ENCODE results near the gene CCL14. TPM values are rescaled to one million over a fixed set of nuclear protein-coding genes. Genes with fewer than 3 reads are reported as not detected.
"Not testable (repeated sequence)": the region's sequence is repeated elsewhere in the genome, so short reads cannot be mapped to it uniquely, and the experiment has no call there.

Gene CCL14
- total and polyA plus RNA-seq, 2 of the 13 experiments (the other 11 are each of a cell fraction or from before 2014, with no cell fraction given) = 1.1 to 1.7 TPM

- H2AFZ ChIP-seq (ENCODE audit: low read length); FAIRE-seq; H3K4me2 ChIP-seq (ENCODE audit: low read depth, low read length); H3K4me3 ChIP-seq (replicated peaks in 1 of 3; ENCODE audit: insufficient read depth in 1 of 3, low read depth in 2 of 3, low read length in 3 of 3); H3K9ac ChIP-seq (ENCODE audit: insufficient read depth, low read depth, low read length); H3K27ac ChIP-seq (ENCODE audit: extremely low read length, insufficient read depth, low read length); ATAC-seq; DNase-seq (ENCODE audit: low spot score); H3K9me3 ChIP-seq (ENCODE audit: low read length); BruUV-seq (replicated peaks); H3K79me2 ChIP-seq (ENCODE audit: insufficient read depth, low read length); intact Hi-C loops (cut with micrococcal nuclease; ENCODE audit: unreplicated experiment); CTCF ChIA-PET (ENCODE audit: low intra/inter-chr PET ratio, low total read pairs); H4K20me1 ChIP-seq (ENCODE audit: insufficient read depth, low read length); in situ Hi-C loops (cut with HindIII; ENCODE audit: extremely low pct_ligation_motif_present, low pct_unique_long_range_greater_than_20kb); H3K27me3 ChIP-seq (ENCODE audit: control insufficient read depth in 1 of 2, insufficient read depth in 2 of 2, low read length in 2 of 2): not testable (repeated sequence)
- WGBS (ENCODE audit: low lambda C conversion rate) = 69% methylated on average over 2 of the region's 2 CpGs
- peaks cover 5 to 21% of the 10 kb centered on the region in 2 experiments; a peak in 4 of 5 replicates for H3K36me3 ChIP-seq (replicated peaks in 1 of 2; ENCODE audit: control insufficient read depth in 1 of 2, insufficient read depth in 2 of 2, low read length in 2 of 2)
- H3K4me1 ChIP-seq (ENCODE audit: insufficient read depth, low read length) = peaks cover 61% of the 10 kb centered on the region
- POLR2A ChIA-PET = interaction anchor here (2.3 to 6.4 kb wide), 2 partner anchors 14 to 22 kb away, joined by 11 to 47 read pairs; partner anchors contain the start of gene CCL16
These were observed 8.8 kb upstream of the CCL14 start for GRCh38 chr17:35995346-35995745.

- ChIA-PET CTCF (ENCODE audit: low intra/inter-chr PET ratio, low total read pairs) (no interaction called here), POLR2A (interaction anchor here (1.0 to 2.9 kb wide), 5 partner anchors 9 to 18 kb away, joined by 3 to 27 read pairs (median 12); partner anchors contain the start of genes CCL15 and CCL16)
- in situ Hi-C loops (cut with HindIII; ENCODE audit: extremely low pct_ligation_motif_present, low pct_unique_long_range_greater_than_20kb) (no loop called here), intact Hi-C loops (cut with micrococcal nuclease; ENCODE audit: unreplicated experiment) (no loop called here)
- no peak for FAIRE-seq
- Histone ChIP-seq H3K36me3 (replicated peaks in 1 of 2; ENCODE audit: control insufficient read depth in 1 of 2, insufficient read depth in 2 of 2, low read length in 2 of 2) (peaks cover 5 to 11% of the 10 kb centered on the region in 2 experiments; a peak in 4 of 5 replicates), H3K27ac (ENCODE audit: extremely low read length, insufficient read depth, low read length) (peak overlapping the region; percentile 72), H3K4me3 (replicated peaks in 1 of 3; ENCODE audit: insufficient read depth in 1 of 3, low read depth in 2 of 3, low read length in 3 of 3) (no peak overlapping the region), H3K9ac (ENCODE audit: insufficient read depth, low read depth, low read length) (no peak overlapping the region), H3K9me3 (ENCODE audit: low read length) (no peaks in the 10 kb centered on the region), H3K4me1 (ENCODE audit: insufficient read depth, low read length) (peaks cover 58% of the 10 kb centered on the region), H3K27me3 (ENCODE audit: control insufficient read depth in 1 of 2, insufficient read depth in 2 of 2, low read length in 2 of 2) (no peaks in the 10 kb centered on the region), H4K20me1 (ENCODE audit: insufficient read depth, low read length) (no peaks in the 10 kb centered on the region), H2AFZ (ENCODE audit: low read length) (no peak overlapping the region), H3K4me2 (ENCODE audit: low read depth, low read length) (peak overlapping the region; percentile 10; the same call in 1 of the 2 replicates), H3K79me2 (ENCODE audit: insufficient read depth, low read length) (peaks cover 8% of the 10 kb centered on the region)
- BruUV-seq (replicated peaks) = no TSS peak
- peak; percentile 71 for DNase-seq (ENCODE audit: low spot score)
- 16% methylated on average over 2 of the region's 2 CpGs for WGBS (ENCODE audit: low lambda C conversion rate)
- peak; percentile 86 for ATAC-seq
- peak; percentile 26 for TF ChIP-seq TBL1XR1 (IDR thresholded peaks at IDR 0.05; ENCODE audit: borderline replicate concordance, low read length, partially characterized antibody)
- TF ChIP-seq SAP130 (CRISPR knock-in tag; IDR thresholded peaks at IDR 0.05; ENCODE audit: low read depth) = peak; percentile 44
- no peak for TF ChIP-seq SOX13 (IDR thresholded peaks at IDR 0.05)
- peak in 1 of 2 experiments; percentile 75; a peak in 2 of 4 replicates for TF ChIP-seq SOX13 (CRISPR knock-in tag; conservative IDR thresholded peaks at IDR 0.05 in 1 of 2, IDR thresholded peaks at IDR 0.05 in 1 of 2)
- no peak for TF ChIP-seq SOX6 (IDR thresholded peaks at IDR 0.05)
- TF ChIP-seq SOX6 (CRISPR knock-in tag; IDR thresholded peaks at IDR 0.05) = peak; percentile 53
- no peak for TF ChIP-seq FOXP1 (IDR thresholded peaks at IDR 0.05)
- 0 out of 2 replicates have a peak, but pooled peaks have one; percentile 13 for TF ChIP-seq FOXP1 (CRISPR knock-in tag; IDR thresholded peaks at IDR 0.05)
- no peak for TF ChIP-seq ESRRA (CRISPR knock-in tag; IDR thresholded peaks at IDR 0.05; ENCODE audit: low read depth)
- TF ChIP-seq RARA (CRISPR knock-in tag; IDR thresholded peaks at IDR 0.05) = peak; percentile 73
- peak; percentile 66 for TF ChIP-seq BCL6 (CRISPR knock-in tag; IDR thresholded peaks at IDR 0.05)
- peak; percentile 97 to 98 for TF ChIP-seq MAFK (conservative IDR thresholded peaks at IDR 0.05 in 1 of 2, IDR thresholded peaks at IDR 0.05 in 1 of 2; ENCODE audit: low read length in 2 of 2)
- peak; percentile 69 for TF ChIP-seq PAXIP1 (CRISPR knock-in tag; conservative IDR thresholded peaks at IDR 0.05)
- peak; percentile 67; the same call in 1 of the 2 replicates for TF ChIP-seq SOX5 (CRISPR knock-in tag; IDR thresholded peaks at IDR 0.05; ENCODE audit: borderline replicate concordance)
- peak in 1 of 2 experiments; percentile 33; a peak in 2 of 4 replicates for TF ChIP-seq EP300 (IDR thresholded peaks at IDR 0.05; ENCODE audit: low read depth in 2 of 2, low read length in 2 of 2)
- no peak for TF ChIP-seq EP300 (CRISPR knock-in tag; IDR thresholded peaks at IDR 0.05; ENCODE audit: borderline replicate concordance)
- TF ChIP-seq PCBP1 (IDR thresholded peaks at IDR 0.05; ENCODE audit: borderline replicate concordance, low read depth, low read length) = no peak
These were observed 4.5 kb upstream of the CCL14 start for GRCh38 chr17:35991075-35991474.
